HepG2 (cell line): ENCODE measurements around the gene GAS2L2. TPM values are rescaled to one million over a fixed set of nuclear protein-coding genes. Genes with fewer than 3 reads are reported as not detected.

Experiments used
- ARNT2 ChIP-seq: sonication (generic); formaldehyde crosslinking; IDR thresholded peaks from 2 replicates; pipeline ENCODE4 v1.8.0; 2022; ENCODE audit warnings: mild to moderate bottlenecking, low read depth, missing genetic modification reagents, moderate library complexity
- CHCHD3 ChIP-seq: sonication (generic); formaldehyde crosslinking; IDR thresholded peaks from 2 replicates; pipeline ENCODE4 v1.8.0; 2022; ENCODE audit warnings: mild to moderate bottlenecking, missing genetic modification reagents, moderate library complexity
- DMAP1 ChIP-seq: IDR thresholded peaks from 2 replicates; pipeline ENCODE4 v1.6.1; 2016
- EED ChIP-seq: sonication (generic); formaldehyde crosslinking; IDR thresholded peaks from 2 replicates; pipeline ENCODE4 v1.5.0; 2020; ENCODE audit warnings: mild to moderate bottlenecking, missing genetic modification reagents
- FOXC1 ChIP-seq: sonication (generic); formaldehyde crosslinking; IDR thresholded peaks from 2 replicates; pipeline ENCODE4 v1.8.0; 2022; ENCODE audit warnings: mild to moderate bottlenecking, missing genetic modification reagents, borderline replicate concordance
- HNRNPLL ChIP-seq: fragments of 200-400 bp; formaldehyde crosslinking; IDR thresholded peaks from 2 replicates; pipeline ENCODE4 v1.6.1; 2017; ENCODE audit warnings: mild to moderate bottlenecking, low read depth, low read length; ENCODE audit not compliant: poor library complexity, severe bottlenecking
- JUN ChIP-seq: sonication (generic); formaldehyde crosslinking; IDR thresholded peaks from 2 replicates; pipeline ENCODE4 v1.4.0; 2020; ENCODE audit warnings: mild to moderate bottlenecking, missing genetic modification reagents
- MTF1 ChIP-seq: sonication (generic); formaldehyde crosslinking; IDR thresholded peaks from 2 replicates; pipeline ENCODE4 v1.5.0; 2020; ENCODE audit warnings: missing genetic modification reagents
- NCOA5 ChIP-seq: sonication (generic); formaldehyde crosslinking; IDR thresholded peaks from 2 replicates; pipeline ENCODE4 v1.4.0; 2020; ENCODE audit warnings: missing genetic modification reagents
- RORA ChIP-seq: sonication (generic); formaldehyde crosslinking; IDR thresholded peaks from 2 replicates; pipeline ENCODE4 v1.5.0; 2020; ENCODE audit warnings: mild to moderate bottlenecking, missing genetic modification reagents, moderate library complexity
- SNRNP70 ChIP-seq: fragments of 200-400 bp; formaldehyde crosslinking; IDR thresholded peaks from 2 replicates; pipeline ENCODE4 v1.6.1; 2017; ENCODE audit warnings: mild to moderate bottlenecking, low read depth, low read length, moderate library complexity
- ZBTB21 ChIP-seq: sonication (generic); formaldehyde crosslinking; IDR thresholded peaks from 2 replicates; pipeline ENCODE4 v1.4.0; 2020; ENCODE audit warnings: missing genetic modification reagents
- ZEB1 ChIP-seq: IDR thresholded peaks from 2 replicates; pipeline ENCODE4 v1.6.1; 2012; ENCODE audit warnings: mild to moderate bottlenecking, low read depth, inconsistent platforms; ENCODE audit not compliant: insufficient replicate concordance
- ZNF225 ChIP-seq: sonication (generic); formaldehyde crosslinking; IDR thresholded peaks from 2 replicates; pipeline ENCODE4 v1.4.0; 2020; ENCODE audit warnings: mild to moderate bottlenecking, missing genetic modification reagents
- ZNF274 ChIP-seq: sonication (generic); formaldehyde crosslinking; IDR thresholded peaks from 2 replicates; pipeline ENCODE4 v1.5.1; 2020; ENCODE audit warnings: mild to moderate bottlenecking, missing genetic modification reagents
- ZNF34 ChIP-seq: sonication (generic); formaldehyde crosslinking; IDR thresholded peaks from 2 replicates; pipeline ENCODE4 v1.4.0; 2020; ENCODE audit warnings: mild to moderate bottlenecking, missing genetic modification reagents, borderline replicate concordance
- ZNF569 ChIP-seq: sonication (generic); formaldehyde crosslinking; IDR thresholded peaks from 2 replicates; pipeline ENCODE4 v1.5.0; 2020; ENCODE audit warnings: mild to moderate bottlenecking, missing genetic modification reagents, moderate library complexity, borderline replicate concordance
- ZNF572 ChIP-seq: sonication (generic); formaldehyde crosslinking; IDR thresholded peaks from 2 replicates; pipeline ENCODE4 v1.5.1; 2020; ENCODE audit warnings: mild to moderate bottlenecking, missing genetic modification reagents
- ZNF773 ChIP-seq: sonication (generic); formaldehyde crosslinking; IDR thresholded peaks from 2 replicates; pipeline ENCODE4 v1.4.0; 2020; ENCODE audit warnings: missing genetic modification reagents, borderline replicate concordance
- ZNF878 ChIP-seq: sonication (generic); formaldehyde crosslinking; IDR thresholded peaks from 2 replicates; pipeline ENCODE4 v1.8.1; 2023; ENCODE audit warnings: mild to moderate bottlenecking, missing genetic modification reagents, moderate library complexity
- polyA plus RNA-seq, 8 experiments: library from polyadenylated mRNA; depleted of rRNA in 3 of 8; stranded (reverse) in 7 of 8; unstranded in 1 of 8; fragments of >200 nt; fragmentation: Illumina TruSeq in 4 of 8; extraction: Trizol in 4 of 8; gene quantifications; 2 replicates each; pipeline versions ENCODE4 v1.2.1 to v1.2.3, GENCODE V29; 2011 to 2016; ENCODE audit warnings: low read depth in 4 of 8, missing spikeins in 1 of 8, mixed read lengths in 1 of 8; ENCODE audit not compliant: insufficient read depth in 1 of 8
- total RNA-seq, 5 experiments: library from RNA; depleted of rRNA; stranded (reverse); fragments of >200 nt; fragmentation: Illumina TruSeq; extraction: Trizol; gene quantifications; 2 replicates each; pipeline ENCODE4 v1.2.3, GENCODE V29; 2016; ENCODE audit warnings: low read depth in 1 of 5
- TF ChIP-seq, protein P1 (sequence below): sonication (generic); formaldehyde crosslinking; conservative IDR thresholded peaks from 2 replicates; pipeline ENCODE4 v1.4.0; 2020; ENCODE audit warnings: missing genetic modification reagents
- TF ChIP-seq, protein P2 (sequence below): IDR thresholded peaks from 2 replicates; pipeline ENCODE4 v1.6.1; 2016; ENCODE audit warnings: mild to moderate bottlenecking
- TF ChIP-seq, protein P3 (sequence below): sonication (generic); formaldehyde crosslinking; IDR thresholded peaks from 2 replicates; pipeline ENCODE4 v1.5.0; 2020; ENCODE audit warnings: missing genetic modification reagents, mild to moderate bottlenecking, borderline replicate concordance
- TF ChIP-seq, protein P4 (sequence below): sonication (generic); formaldehyde crosslinking; IDR thresholded peaks from 2 replicates; pipeline ENCODE4 v1.5.0; 2020; ENCODE audit warnings: missing genetic modification reagents
- TF ChIP-seq, protein P5 (sequence below): sonication (generic); formaldehyde crosslinking; IDR thresholded peaks from 2 replicates; pipeline ENCODE4 v1.4.0; 2020; ENCODE audit warnings: mild to moderate bottlenecking, missing genetic modification reagents

Gene GAS2L2
- total and polyA plus RNA-seq, 2 of the 13 experiments (the other 11 are each of a cell fraction or from before 2014, with no cell fraction given), result not detected

DNA sequence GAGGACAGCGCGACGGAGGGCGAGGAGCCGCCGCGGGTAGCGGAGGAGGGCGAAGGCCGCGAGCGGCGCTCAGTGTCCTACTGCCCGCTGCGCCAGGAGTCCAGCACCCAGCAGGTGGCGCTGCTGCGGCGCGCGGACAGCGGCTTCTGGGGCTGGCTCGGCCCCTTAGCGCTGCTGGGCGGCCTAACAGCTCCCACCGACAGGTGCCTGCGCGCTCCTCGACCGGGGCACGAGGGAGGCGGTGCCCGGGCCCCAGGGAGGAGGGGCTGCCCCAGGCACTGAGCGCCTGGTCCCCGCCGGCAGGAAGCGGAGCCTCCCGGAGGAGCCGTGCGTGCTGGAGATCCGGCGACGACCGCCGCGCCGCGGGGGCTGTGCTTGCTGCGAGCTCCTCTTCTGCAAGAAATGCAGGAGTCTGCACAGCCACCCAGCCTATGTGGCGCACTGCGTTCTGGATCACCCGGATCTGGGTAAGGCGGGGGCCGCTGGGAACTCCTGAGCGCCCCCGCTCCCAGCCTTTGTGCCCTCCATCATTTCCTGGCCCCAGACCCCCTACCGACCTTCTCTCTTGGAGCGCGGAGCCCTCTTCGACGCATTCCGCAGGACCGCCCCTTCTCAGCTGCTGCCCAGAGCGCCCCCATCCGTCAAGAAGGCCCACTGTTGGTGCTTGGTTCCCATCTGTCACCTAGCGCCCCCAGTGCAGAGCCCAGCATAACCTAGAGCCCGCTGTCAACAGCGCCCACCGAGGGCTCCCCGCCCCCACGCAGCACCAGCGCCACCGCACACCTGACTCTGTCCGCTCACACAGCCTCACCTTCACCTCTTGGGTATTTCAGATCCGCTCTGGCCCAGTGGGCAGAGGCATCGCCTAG, 11.3 kb upstream of the GAS2L2 start (continued):
- no peak for TF ChIP-seq RORA
- TF ChIP-seq NCOA5 (CRISPR knock-in tag), result no peak
- TF ChIP-seq ARNT2 (CRISPR knock-in tag), result peak; percentile 64; the same call in 1 of the 2 replicates
- TF ChIP-seq ZNF572 (CRISPR knock-in tag), result peak; percentile 16; the same call in 1 of the 2 replicates
- TF ChIP-seq ZNF34 (CRISPR knock-in tag), result peak; percentile 37; the same call in 1 of the 2 replicates
- TF ChIP-seq JUN (CRISPR knock-in tag), result peak; percentile 57; the same call in 1 of the 2 replicates
- TF ChIP-seq, protein P1, sequence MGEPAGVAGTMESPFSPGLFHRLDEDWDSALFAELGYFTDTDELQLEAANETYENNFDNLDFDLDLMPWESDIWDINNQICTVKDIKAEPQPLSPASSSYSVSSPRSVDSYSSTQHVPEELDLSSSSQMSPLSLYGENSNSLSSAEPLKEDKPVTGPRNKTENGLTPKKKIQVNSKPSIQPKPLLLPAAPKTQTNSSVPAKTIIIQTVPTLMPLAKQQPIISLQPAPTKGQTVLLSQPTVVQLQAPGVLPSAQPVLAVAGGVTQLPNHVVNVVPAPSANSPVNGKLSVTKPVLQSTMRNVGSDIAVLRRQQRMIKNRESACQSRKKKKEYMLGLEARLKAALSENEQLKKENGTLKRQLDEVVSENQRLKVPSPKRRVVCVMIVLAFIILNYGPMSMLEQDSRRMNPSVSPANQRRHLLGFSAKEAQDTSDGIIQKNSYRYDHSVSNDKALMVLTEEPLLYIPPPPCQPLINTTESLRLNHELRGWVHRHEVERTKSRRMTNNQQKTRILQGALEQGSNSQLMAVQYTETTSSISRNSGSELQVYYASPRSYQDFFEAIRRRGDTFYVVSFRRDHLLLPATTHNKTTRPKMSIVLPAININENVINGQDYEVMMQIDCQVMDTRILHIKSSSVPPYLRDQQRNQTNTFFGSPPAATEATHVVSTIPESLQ (CRISPR knock-in tag), result no peak
- no peak for TF ChIP-seq MTF1 (CRISPR knock-in tag)
- peak; percentile 77 for TF ChIP-seq HNRNPLL
- no peak for TF ChIP-seq ZBTB21 (CRISPR knock-in tag)
- peak; percentile 90 for TF ChIP-seq FOXC1 (CRISPR knock-in tag)
- peak; percentile 91; the same call in 1 of the 2 replicates for TF ChIP-seq ZNF773 (CRISPR knock-in tag)
- no peak for TF ChIP-seq ZNF569
- TF ChIP-seq, protein P2, sequence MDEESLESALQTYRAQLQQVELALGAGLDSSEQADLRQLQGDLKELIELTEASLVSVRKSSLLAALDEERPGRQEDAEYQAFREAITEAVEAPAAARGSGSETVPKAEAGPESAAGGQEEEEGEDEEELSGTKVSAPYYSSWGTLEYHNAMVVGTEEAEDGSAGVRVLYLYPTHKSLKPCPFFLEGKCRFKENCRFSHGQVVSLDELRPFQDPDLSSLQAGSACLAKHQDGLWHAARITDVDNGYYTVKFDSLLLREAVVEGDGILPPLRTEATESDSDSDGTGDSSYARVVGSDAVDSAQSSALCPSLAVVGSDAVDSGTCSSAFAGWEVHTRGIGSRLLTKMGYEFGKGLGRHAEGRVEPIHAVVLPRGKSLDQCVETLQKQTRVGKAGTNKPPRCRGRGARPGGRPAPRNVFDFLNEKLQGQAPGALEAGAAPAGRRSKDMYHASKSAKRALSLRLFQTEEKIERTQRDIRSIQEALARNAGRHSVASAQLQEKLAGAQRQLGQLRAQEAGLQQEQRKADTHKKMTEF (CRISPR knock-in tag), result peak; percentile 86
- TF ChIP-seq ZNF225 (CRISPR knock-in tag), result peak; percentile 81; the same call in 1 of the 2 replicates
- TF ChIP-seq, protein P3, sequence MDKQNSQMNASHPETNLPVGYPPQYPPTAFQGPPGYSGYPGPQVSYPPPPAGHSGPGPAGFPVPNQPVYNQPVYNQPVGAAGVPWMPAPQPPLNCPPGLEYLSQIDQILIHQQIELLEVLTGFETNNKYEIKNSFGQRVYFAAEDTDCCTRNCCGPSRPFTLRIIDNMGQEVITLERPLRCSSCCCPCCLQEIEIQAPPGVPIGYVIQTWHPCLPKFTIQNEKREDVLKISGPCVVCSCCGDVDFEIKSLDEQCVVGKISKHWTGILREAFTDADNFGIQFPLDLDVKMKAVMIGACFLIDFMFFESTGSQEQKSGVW (CRISPR knock-in tag), result no peak
- TF ChIP-seq ZNF274 (CRISPR knock-in tag), result no peak; the same call in 1 of the 2 replicates
- no peak; the same call in 1 of the 2 replicates for TF ChIP-seq ZNF878 (CRISPR knock-in tag)
- TF ChIP-seq DMAP1, result peak; percentile 46; the same call in 1 of the 2 replicates
- TF ChIP-seq CHCHD3 (CRISPR knock-in tag), result no peak
- TF ChIP-seq EED (CRISPR knock-in tag), result no peak
- TF ChIP-seq, protein P4, sequence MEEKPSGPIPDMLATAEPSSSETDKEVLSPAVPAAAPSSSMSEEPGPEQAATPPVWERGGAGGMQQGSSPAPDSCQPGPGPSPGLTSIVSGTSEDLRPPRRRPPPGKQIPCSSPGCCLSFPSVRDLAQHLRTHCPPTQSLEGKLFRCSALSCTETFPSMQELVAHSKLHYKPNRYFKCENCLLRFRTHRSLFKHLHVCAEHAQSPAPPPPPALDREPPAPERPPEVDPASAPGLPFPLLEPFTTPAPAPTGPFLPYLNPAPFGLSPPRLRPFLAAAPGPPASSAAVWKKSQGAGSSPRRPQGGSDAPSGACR (CRISPR knock-in tag), result 0 out of 2 replicates have a peak, but pooled peaks have one; percentile 88
- no peak for TF ChIP-seq SNRNP70
- TF ChIP-seq, protein P5, sequence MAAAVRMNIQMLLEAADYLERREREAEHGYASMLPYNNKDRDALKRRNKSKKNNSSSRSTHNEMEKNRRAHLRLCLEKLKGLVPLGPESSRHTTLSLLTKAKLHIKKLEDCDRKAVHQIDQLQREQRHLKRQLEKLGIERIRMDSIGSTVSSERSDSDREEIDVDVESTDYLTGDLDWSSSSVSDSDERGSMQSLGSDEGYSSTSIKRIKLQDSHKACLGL (CRISPR knock-in tag), result peak; percentile 34; the same call in 1 of the 2 replicates
- TF ChIP-seq ZEB1, result no peak
